NCI-H2107 treated with DMSO at 0.1 percent for 48 hours (cell line): ENCODE results near the gene NEO1.

ENCODE experiments used
- DNase-seq: peaks from one replicate; lab custom pipeline; 2025; ENCODE audit not compliant: unreplicated experiment; lab: John Stamatoyannopoulos, UW

The NEO1 gene

DNA sequence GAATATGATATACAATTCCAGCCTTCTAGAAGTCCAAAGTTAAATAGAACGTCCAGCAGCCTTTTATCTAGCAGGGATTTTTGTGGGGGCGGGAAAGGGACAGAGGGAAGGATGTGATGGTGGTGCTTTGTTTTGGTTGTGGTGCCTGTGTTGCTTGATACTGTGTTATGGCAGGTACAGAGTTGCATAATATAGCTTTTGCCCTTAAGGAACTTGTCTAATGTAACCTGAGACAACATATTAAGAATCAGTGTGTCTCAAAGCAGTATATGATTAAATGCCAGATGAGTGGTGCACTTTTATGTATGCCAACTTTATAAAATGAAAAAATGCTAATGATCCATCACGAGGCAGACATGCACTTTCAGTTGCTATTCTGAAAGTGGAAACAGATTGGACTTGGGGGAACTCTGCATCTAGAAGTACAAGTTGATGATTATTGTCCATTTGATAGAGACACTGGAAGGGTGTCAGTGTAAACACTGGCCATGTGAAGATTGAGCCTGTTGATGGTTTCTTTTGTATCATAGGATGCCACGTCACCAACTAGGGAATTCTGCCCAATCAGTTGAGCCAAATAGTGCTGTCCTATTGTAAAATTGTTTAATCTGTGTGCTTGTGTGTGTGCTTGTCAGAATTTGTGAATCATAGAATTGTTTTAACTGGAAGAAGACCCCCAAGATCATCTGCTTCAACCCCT is 23.0 kb downstream of the NEO1 start:
- no peak for DNase-seq

- DNase-seq, result no peak
Measured at GRCh38 chr15:73078291-73078690, 26.0 kb downstream of the NEO1 start.

DNA sequence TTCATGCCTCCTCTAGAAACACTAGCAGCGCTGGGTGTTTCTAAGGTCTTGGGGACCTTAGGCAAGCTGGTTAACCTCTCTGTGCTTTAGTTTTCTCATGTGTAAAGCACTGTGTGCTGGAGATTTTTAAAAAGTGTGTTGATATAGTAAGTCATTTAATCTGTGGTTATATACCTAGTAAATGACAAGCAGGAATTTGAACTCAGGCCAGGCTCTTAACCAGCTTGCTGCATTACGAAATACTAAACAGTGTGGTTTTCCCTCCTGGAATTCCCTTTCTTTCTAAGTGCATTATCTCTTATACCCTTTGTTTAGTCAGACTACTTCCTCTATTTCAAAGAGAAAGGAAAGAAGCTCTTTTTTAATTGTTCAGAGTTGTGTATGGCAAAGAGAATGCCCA is 26.5 kb downstream of the NEO1 start:
- no peak for DNase-seq

GRCh38 chr15:73079565-73079964 is 27.3 kb downstream of the NEO1 start:
- DNase-seq, result no peak

DNA sequence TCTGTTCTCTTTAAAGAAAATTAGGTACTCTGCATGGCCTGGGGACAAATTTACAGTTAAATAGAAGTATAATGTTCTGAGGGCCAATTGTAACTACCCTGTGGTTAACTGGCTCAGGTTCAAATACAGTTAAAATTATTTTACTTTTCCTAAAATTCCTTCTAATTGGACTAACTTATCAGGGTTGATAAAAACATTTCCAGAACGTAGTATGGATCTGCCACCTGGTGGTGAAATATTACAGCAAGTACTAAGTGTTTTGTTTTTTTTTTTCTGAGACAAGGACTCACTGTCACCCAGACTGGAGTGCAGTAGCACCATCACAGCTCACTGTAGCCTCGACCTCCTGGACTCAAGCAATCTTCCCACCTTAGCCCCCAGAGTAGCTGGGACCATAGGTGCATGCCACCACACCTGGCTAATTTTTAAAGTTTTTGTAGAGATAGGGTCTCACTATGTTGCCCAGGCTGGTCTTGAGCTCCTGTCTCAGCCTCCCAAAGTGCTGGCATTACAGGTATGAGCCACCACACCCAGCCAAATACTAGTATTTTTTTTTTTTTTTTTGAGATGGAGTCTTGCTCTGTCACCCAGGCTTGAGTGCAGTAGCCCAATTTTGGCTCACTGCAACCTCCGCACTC is 29.2 kb downstream of the NEO1 start:
- DNase-seq, result peak; percentile 6

GRCh38 chr15:73082812-73083211 is 30.5 kb downstream of the NEO1 start:
- DNase-seq, result no peak

DNA sequence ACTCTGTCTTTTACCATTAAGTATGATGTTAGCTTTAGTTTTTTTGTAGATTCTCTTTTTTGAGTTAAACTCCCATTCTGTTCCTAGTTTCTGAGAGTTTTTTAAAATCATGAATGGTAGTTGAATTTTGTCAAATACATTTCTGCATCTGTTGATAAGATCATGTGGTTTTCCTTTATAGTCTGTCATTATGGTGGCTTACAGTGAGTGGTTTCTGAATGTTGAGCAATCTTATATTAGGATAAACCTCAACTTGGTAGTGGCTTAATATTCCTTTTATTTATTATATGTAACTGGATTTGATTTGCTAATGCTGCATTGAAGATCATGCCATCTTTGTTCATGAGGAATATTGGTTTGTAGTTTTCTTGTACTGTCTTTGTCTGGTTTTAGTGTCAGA is 34.8 kb downstream of the NEO1 start:
- no peak for DNase-seq

- DNase-seq, result no peak
Measured at GRCh38 chr15:73105064-73105463, 52.8 kb downstream of the NEO1 start.

DNA sequence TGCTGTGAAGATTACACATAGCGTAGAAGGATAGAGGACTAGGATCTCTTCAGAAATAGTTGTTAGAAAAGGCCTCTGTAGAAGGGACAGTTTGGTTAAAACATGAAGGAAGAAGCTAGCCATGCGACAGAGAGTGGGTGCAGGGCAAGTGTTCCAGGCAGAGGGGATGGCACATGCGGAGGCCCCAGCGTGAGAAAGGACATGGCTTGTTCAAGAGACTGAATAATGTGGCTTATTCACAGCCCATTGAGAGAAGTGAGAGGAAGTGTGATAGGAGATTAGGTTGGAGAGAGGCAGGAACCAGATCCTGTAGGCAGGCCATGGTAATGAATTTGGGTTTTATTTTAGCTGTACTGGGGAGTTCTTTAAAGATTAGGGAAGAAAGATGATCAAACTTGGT is 56.4 kb downstream of the NEO1 start:
- DNase-seq, result no peak

DNA sequence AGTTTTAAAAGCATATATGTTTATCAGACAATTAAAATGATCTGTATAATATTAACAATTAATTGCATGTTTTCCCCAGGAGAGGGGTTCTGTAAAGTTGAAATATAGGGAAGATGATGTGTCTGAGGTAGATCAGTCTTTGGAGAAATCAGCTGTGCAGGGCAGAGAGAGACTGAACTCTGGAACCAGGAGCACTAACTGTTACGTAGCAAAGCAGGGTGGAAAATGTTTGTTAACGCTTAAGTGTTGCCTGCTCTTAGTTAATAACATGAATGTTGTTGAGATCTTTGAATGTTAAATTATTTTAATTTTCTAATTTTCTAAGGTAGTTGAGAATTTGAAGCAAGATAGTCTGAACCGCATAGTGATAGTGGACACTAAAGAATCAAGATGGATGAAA is 57.5 kb downstream of the NEO1 start:
- no peak for DNase-seq

- DNase-seq, result no peak
Measured at GRCh38 chr15:73110201-73110600, 57.9 kb downstream of the NEO1 start.

DNA sequence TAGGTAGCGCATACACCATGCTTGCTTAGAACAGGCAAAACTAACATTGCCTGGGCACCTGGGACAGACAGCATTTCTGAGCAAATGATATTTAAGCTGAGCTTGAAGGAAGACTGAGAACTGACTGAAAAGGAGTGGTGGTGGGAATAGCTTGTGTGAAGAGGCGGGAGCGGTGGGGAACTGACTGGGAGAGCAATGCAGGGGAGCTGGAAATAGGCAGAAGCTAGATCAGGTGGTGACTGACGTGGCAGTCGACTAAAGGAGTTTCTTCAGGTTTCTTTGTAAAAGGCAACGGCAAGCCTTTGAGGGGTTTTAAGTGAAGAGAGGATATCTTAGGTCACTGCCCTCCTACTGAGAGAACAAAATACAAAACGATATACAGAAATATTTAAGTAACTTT is 61.8 kb downstream of the NEO1 start:
- DNase-seq, result no peak

GRCh38 chr15:73116164-73116563 is 63.9 kb downstream of the NEO1 start:
- DNase-seq, result no peak

DNA sequence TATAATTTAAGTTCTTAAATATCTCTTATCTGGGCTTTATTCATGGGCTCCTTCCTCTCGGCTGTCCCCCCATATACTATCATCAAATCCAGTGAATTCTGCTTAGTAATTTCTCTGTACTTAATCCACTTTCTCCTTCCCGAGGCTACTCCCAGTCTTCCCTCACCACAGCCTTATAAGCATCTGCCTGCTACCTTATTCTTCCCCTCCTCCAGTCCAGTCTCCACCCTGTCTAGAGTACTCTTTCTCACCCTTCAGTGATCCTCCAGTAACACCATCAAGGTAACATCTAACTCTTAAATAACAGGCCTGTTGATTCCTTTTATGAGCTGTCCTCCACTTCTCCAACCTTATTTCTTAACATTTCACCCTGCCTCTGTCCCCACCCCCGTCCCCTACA is 65.8 kb downstream of the NEO1 start:
- no peak for DNase-seq

DNA sequence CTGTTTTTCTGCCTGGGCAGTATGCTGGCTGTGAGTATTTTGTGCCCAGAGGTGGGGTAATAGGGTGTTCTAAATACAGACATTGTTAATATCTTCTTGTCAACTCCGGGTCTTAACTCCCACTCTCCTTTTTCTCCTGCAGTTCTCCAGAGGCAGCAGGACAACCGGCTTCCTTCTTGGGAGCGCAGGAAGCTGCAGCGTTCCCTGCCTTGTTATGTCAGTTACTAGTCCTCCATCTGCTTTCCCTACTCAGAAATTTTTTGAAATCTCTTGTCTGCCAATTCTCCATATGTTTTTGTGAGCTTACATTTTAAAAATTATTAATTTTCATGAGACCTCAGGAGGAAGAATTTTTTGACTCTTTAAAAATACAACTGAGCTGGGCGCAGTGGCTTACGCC is 67.2 kb downstream of the NEO1 start:
- no peak for DNase-seq

DNA sequence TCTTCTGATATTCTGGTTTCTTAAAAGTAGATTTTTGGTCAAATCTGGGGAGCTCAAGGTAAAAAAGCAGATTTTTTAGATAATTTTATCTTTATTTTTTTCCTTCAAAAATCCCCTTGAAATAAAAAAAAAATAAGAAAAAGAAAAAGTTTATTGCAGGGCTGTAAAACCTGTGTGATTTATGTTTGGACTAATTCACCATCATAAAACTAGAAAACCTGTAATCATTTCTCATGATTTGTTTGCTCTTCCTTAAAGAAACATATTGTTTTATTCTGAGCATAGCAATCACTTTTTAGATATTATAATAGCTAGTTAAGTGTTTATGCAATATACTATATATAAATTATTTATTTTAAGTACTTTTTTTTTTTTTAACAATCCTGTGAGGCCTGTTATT is 68.0 kb downstream of the NEO1 start:
- no peak for DNase-seq

DNA sequence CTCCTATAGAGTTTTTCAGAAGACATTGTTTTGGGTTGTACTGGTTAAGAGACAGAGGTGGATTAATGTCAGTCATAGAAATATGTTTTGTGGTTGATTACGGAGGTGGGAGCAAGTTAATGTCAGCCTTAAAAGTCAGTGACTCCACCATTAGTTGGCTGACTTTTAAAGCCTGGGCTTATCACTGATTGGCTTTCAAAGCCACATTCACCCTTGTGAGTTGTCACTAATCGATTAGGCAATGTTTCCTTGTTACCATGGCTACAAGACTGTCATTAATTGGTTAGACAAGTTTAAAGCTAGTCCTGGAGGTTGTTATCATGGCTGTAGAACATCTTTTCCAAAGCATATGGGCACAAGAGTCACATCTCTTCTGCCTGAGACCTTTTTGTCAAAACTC is 73.0 kb downstream of the NEO1 start:
- DNase-seq, result no peak

GRCh38 chr15:73127302-73127936 is 75.2 kb downstream of the NEO1 start:
- DNase-seq, result no peak

DNA sequence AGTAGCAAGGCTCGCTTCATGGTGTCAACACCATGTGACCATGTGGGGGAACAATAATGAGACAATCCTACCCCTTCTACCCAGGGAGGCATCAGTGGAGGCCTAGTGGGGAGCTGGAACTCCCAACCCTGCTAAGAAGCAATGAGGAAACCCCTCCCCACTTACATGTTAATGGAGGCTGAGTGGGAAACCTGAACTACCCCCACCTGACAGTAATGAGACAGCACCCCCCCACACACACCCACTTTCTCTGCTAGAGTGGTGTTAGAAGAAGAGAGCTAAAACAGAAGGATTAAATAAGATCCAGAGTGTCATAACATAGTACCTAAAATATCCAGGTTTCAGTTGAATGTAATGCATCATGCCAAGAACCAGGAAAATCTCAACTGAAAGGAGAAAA is 78.6 kb downstream of the NEO1 start:
- DNase-seq, result no peak

DNA sequence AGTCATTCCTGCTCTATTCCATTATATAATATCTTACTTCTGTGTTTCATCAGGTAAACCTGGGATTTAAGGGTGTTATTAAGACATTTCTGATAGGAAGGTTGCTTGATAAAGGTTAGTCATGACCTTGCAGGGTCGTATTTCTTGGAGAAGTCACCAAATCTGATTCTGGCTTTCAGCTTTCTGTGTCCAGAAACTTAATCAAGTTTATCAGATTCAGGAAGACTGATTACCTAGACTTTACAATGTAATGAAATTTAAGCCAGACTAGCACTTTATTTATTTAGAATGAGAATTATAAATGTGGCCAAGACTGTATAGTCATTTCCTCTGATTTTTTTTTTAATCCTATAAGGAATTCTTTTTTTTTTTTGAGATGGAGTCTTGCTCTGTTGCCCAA is 81.9 kb downstream of the NEO1 start:
- DNase-seq, result no peak

DNA sequence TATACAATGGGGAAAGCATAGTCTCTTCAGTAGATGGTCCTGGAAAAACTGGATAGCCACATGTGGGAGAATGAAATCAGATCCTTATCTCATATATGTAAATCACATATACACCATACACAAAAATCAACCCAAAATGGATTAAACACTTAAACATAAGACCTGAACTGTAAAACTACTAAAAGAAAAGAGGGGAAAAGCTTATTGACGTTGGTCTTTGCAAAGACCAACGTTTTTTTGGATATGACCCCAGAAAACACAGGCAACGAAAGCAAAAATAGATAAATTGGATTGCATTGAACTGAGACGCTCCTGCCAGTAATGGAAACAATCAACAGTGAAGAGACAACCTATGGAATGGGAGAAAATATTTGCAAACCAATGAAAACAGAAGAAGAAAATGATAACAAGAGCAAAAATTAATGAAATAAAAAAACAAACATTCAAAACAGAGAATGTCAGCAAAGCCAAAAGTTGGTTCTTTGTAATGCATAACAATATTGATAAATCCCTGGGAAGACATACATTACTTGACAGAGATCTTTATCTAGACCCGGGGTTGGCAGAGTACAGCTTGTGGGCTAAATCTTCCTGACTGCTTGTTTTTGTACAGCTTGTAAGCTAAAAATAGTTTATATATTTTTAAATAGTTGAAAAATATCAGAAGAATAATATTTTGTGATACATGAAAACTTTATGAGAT is 86.9 kb downstream of the NEO1 start:
- no peak for DNase-seq
